ENCODE results near the gene SETD4.
"Not testable (repeated sequence)": the region's sequence is repeated elsewhere in the genome, so short reads cannot be mapped to it uniquely, and the experiment has no call there.

The SETD4 gene

GRCh38 chr21:36100971-36101641 is 40.8 kb upstream of the SETD4 start:
- DNase-seq (ENCODE audit: extremely low read depth, insufficient read length): no peak
- Histone ChIP-seq H3K36me3 (ENCODE audit: control insufficient read depth, insufficient read depth, low read length) (no peaks in the 10 kb centered on the region), H3K4me3 (replicated peaks; ENCODE audit: low read depth, low read length) (no peak overlapping the region), H3K27me3 (replicated peaks; ENCODE audit: control insufficient read depth, insufficient read depth, low read length) (no peaks in the 10 kb centered on the region; the same call in 1 of the 2 replicates)
- TF ChIP-seq CTCF (IDR thresholded peaks at IDR 0.05; ENCODE audit: insufficient read depth, low read length, poor library complexity, severe bottlenecking): no peak

GRCh38 chr21:36099695-36100211 is 39.4 kb upstream of the SETD4 start:
- H3K4me3 ChIP-seq (replicated peaks; ENCODE audit: low read depth, low read length); DNase-seq (ENCODE audit: extremely low read depth, insufficient read length); H3K27me3 ChIP-seq (replicated peaks; ENCODE audit: control insufficient read depth, insufficient read depth, low read length); H3K36me3 ChIP-seq (ENCODE audit: control insufficient read depth, insufficient read depth, low read length): not testable (repeated sequence)

- TF ChIP-seq CTCF (IDR thresholded peaks at IDR 0.05; ENCODE audit: insufficient read depth, low read length, poor library complexity, severe bottlenecking): no peak
- Histone ChIP-seq H3K4me3 (replicated peaks; ENCODE audit: low read depth, low read length) (no peak overlapping the region), H3K27me3 (replicated peaks; ENCODE audit: control insufficient read depth, insufficient read depth, low read length) (no peaks in the 10 kb centered on the region), H3K36me3 (ENCODE audit: control insufficient read depth, insufficient read depth, low read length) (no peaks in the 10 kb centered on the region)
- no peak for DNase-seq (ENCODE audit: extremely low read depth, insufficient read length)
These were observed 38.7 kb upstream of the SETD4 start for GRCh38 chr21:36099000-36099399.

GRCh38 chr21:36098182-36098532 is 37.8 kb upstream of the SETD4 start:
- DNase-seq (ENCODE audit: extremely low read depth, insufficient read length): no peak
- no peaks in the 10 kb centered on the region for H3K36me3 ChIP-seq (ENCODE audit: control insufficient read depth, insufficient read depth, low read length)
- no peak overlapping the region for H3K4me3 ChIP-seq (replicated peaks; ENCODE audit: low read depth, low read length)
- no peak for TF ChIP-seq CTCF (IDR thresholded peaks at IDR 0.05; ENCODE audit: insufficient read depth, low read length, poor library complexity, severe bottlenecking)
- H3K27me3 ChIP-seq (replicated peaks; ENCODE audit: control insufficient read depth, insufficient read depth, low read length): no peaks in the 10 kb centered on the region

- DNase-seq (ENCODE audit: extremely low read depth, insufficient read length): peak; percentile 56
- no peaks in the 10 kb centered on the region for H3K27me3 ChIP-seq (replicated peaks; ENCODE audit: control insufficient read depth, insufficient read depth, low read length)
- TF ChIP-seq CTCF (IDR thresholded peaks at IDR 0.05; ENCODE audit: insufficient read depth, low read length, poor library complexity, severe bottlenecking): no peak
- H3K4me3 ChIP-seq (replicated peaks; ENCODE audit: low read depth, low read length): no peak overlapping the region
- H3K36me3 ChIP-seq (ENCODE audit: control insufficient read depth, insufficient read depth, low read length): no peaks in the 10 kb centered on the region
These were observed 37.3 kb upstream of the SETD4 start for GRCh38 chr21:36097427-36098181.

Data from GM06990 (cell line).